ENCODE data around the gene PDGFA. TPM values are rescaled to one million over a fixed set of nuclear protein-coding genes. Genes with fewer than 3 reads are reported as not detected.

The PDGFA gene
- total and polyA plus RNA-seq, 5 experiments from 2014 or later: 0.21 to 0.30 TPM; not detected in 3

GRCh38 chr7:501526-501925 is 18.1 kb downstream of the PDGFA start:
- H3K27ac Mint-ChIP-seq: peak overlapping the region in 1 of 10 donors; percentile 59
- H3K4me1 Mint-ChIP-seq: peaks cover 5 to 12% (median 10%) of the 10 kb centered on the region in 4 donors
- H3K27me3 Mint-ChIP-seq: no peaks in the 10 kb centered on the region
- no peaks in the 10 kb centered on the region for H3K9me3 Mint-ChIP-seq
- H3K4me3 Mint-ChIP-seq: no peak overlapping the region
- POLR2A ChIA-PET: no interaction called here
- ATAC-seq (no peak), DNase-seq (no peak)
- H3K36me3 Mint-ChIP-seq: no peaks in the 10 kb centered on the region

DNA sequence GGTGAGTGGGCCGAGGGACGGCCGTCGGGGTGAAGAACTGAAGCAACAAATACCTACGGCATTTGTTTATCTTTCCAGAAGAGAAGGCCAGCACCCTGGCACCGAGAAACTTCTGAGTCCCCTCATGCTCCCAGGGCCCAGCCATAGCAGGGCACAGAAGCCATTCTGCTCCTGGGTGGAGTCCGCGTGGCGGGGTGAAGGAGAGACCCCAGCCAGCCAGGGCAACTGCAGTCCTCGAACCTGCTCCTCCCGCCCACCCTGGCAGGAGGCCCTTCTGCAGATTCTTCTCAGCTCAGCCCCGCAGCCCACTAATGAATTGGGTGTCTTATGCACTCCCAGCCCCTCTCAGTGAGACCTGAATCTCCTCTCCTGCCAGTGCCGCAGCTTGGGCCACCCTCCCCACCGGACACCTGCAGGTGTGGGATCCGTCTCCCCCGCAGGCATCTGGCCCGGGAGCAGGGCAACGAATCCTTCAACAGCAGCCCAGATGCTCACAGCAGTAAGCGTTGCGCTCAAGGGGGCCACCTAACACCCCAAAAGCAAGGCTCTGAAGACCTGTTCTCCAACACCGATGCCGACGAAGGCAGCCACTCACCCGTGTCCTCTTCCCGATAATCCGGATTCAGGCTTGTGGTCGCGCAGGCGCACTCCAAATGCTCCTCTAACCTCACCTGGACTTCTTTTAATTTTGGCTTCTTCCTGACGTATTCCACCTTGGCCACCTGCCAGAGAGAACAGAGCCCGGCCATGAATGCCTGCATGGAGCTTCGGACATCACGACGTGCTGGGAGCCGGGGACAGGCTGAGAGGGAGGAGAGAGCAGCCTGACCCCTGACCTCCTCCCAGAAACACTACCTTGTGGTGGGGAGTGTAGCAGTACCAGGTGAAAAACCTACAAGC is 18.9 kb downstream of the PDGFA start:
- H3K27ac Mint-ChIP-seq: peak overlapping the region in 1 of 10 donors; percentile 20
- H3K4me3 Mint-ChIP-seq: no peak overlapping the region
- peaks cover 5 to 12% (median 10%) of the 10 kb centered on the region in 4 donors for H3K4me1 Mint-ChIP-seq
- no peaks in the 10 kb centered on the region for H3K36me3 Mint-ChIP-seq
- ATAC-seq (no peak), DNase-seq (no peak)
- POLR2A ChIA-PET: no interaction called here
- no peaks in the 10 kb centered on the region for H3K27me3 Mint-ChIP-seq
- H3K9me3 Mint-ChIP-seq: no peaks in the 10 kb centered on the region

DNA sequence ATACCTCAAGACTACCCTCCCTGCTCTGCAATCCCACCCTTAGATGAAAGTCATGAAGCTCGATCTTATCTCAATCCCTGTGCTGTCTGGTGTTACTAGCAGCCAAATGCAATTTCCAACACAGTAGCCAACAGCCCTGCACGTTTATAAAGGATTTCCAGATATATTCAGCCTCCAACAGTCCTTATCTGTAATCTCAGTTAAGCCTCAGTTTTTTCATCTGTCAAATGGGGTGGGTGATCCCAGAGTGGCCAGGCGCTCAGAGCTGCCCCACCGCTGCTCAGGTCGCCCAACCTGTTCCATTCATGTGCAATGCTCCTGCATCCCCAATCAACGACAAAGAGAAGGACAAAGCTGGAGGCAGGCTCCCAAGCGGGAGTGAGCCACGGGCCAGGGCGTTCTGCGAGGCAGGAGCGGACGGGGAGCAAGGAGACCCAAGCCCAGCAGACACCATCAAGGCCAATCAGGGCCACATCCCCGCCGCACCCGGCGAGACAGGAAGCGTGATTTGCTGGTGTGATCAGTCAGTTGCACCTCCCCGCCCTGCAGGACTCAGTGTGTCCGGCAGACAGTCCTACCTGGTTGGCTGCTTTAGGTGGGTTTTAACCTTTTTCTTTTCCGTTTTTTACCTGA is 19.7 kb downstream of the PDGFA start:
- H3K27me3 Mint-ChIP-seq: no peaks in the 10 kb centered on the region
- H3K9me3 Mint-ChIP-seq: no peaks in the 10 kb centered on the region
- POLR2A ChIA-PET: no interaction called here

GRCh38 chr7:498678-499641 is 20.7 kb downstream of the PDGFA start:
- Mint-ChIP-seq H3K27me3 (no peaks in the 10 kb centered on the region), H3K36me3 (no peaks in the 10 kb centered on the region), H3K4me3 (peak overlapping the region in 2 of 10 donors; percentile 40 to 60), H3K9me3 (no peaks in the 10 kb centered on the region), H3K27ac (peak overlapping the region in 2 of 10 donors; percentile 35 to 70), H3K4me1 (peaks cover 5 to 12% (median 10%) of the 10 kb centered on the region in 4 donors)
- DNase-seq: no peak
- POLR2A ChIA-PET: no interaction called here
- no peak for ATAC-seq

More for the DNA sequence above, 19.7 kb downstream of the PDGFA start:
- no peak for ATAC-seq
- H3K4me1 Mint-ChIP-seq: peaks cover 5 to 12% (median 10%) of the 10 kb centered on the region in 4 donors
- peak overlapping the region in 1 of 10 donors; percentile 56 for H3K27ac Mint-ChIP-seq
- H3K4me3 Mint-ChIP-seq: no peak overlapping the region
- no peaks in the 10 kb centered on the region for H3K36me3 Mint-ChIP-seq
- no peak for DNase-seq

DNA sequence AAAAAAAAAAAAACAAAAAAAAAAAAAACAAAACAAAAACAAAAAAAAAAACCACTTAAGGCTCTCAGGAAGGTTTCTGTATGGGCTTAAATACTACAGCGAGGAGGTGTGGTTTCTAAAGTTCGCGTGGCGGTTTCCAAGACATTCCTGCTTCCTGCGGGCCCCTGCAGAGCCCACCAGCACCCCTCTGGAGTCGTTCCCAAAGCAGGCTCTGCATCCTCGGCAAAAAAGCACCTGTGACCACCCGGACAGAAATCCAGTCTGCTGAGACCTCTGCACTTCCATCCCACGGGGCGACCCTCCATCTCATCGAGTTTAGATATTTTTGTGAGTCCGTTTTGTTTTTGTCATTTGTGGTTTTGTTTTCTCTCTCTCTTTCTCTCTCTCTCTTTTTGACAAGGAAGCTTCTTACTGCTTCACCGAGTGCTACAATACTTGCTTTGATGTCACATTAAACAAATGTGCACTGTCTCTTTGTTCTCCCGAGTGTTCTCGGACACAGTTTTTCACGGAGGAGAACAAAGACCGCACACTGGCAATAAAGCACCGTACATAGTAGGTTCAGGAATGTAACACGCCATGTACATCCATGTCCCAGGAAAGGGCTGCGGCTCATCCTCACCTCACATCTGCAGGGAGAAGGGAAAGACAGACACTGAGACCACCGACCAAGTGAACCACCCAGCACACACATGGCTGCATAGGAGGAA is 21.5 kb downstream of the PDGFA start:
- no peak for DNase-seq
- Mint-ChIP-seq H3K27ac (peak overlapping the region in 5 of 10 donors; percentile 35 to 79 (median 65)), H3K4me3 (peak overlapping the region in 7 of 10 donors; percentile 23 to 61 (median 55)), H3K27me3 (no peaks in the 10 kb centered on the region), H3K9me3 (no peaks in the 10 kb centered on the region), H3K36me3 (no peaks in the 10 kb centered on the region), H3K4me1 (peaks cover 5 to 12% (median 10%) of the 10 kb centered on the region in 4 donors)
- POLR2A ChIA-PET: no interaction called here
- no peak for ATAC-seq

GRCh38 chr7:497346-497745 is 22.3 kb downstream of the PDGFA start:
- Mint-ChIP-seq H3K4me3 (no peak overlapping the region), H3K27me3 (no peaks in the 10 kb centered on the region), H3K9me3 (no peaks in the 10 kb centered on the region), H3K4me1 (peaks cover 5 to 12% (median 10%) of the 10 kb centered on the region in 4 donors), H3K27ac (peak overlapping the region in 1 of 10 donors; percentile 79), H3K36me3 (no peaks in the 10 kb centered on the region)
- POLR2A ChIA-PET: no interaction called here
- no peak for DNase-seq
- ATAC-seq: no peak

DNA sequence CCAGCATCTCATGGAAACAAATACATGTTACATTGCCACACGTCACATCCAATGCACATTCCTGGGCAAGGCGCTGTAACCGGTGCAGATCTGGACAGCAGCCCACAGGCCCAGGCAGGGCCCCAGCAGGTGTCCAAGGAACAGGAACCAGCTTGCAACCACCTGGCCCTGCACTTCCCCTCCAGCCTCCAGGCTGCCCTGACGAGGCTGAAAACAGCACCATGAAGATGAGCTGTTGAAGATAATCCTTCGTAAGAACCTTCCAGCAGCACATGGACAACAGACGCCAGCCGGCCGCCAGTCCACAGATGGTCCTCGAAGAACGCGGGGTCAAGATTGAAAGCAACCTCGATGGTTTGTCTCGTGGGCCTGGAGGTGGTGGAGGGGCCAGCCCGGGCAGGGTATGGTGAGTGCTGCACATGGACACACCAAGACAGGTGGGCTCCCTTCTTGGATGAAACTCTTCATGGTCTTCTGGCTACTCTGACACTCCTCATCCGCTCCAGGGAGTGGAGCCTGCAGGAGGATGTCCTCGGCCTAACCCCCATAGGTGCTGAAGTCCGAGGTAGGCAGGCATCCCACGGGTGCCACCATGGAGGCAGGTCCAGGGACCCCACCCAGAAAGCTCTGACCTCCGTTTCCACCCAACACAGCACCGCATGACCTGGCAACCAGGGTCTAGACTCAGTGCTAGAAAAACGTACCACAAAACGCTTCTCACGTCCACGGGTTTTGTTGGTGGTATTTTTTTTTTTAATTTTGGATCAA is 22.9 kb downstream of the PDGFA start:
- ATAC-seq (no peak), DNase-seq (no peak)
- H3K4me1 Mint-ChIP-seq: peaks cover 5 to 12% (median 10%) of the 10 kb centered on the region in 4 donors
- no peaks in the 10 kb centered on the region for H3K9me3 Mint-ChIP-seq
- H3K27ac Mint-ChIP-seq: peak overlapping the region in 1 of 10 donors; percentile 89
- H3K36me3 Mint-ChIP-seq: no peaks in the 10 kb centered on the region
- no peak overlapping the region for H3K4me3 Mint-ChIP-seq
- no peaks in the 10 kb centered on the region for H3K27me3 Mint-ChIP-seq
- POLR2A ChIA-PET: no interaction called here

DNA sequence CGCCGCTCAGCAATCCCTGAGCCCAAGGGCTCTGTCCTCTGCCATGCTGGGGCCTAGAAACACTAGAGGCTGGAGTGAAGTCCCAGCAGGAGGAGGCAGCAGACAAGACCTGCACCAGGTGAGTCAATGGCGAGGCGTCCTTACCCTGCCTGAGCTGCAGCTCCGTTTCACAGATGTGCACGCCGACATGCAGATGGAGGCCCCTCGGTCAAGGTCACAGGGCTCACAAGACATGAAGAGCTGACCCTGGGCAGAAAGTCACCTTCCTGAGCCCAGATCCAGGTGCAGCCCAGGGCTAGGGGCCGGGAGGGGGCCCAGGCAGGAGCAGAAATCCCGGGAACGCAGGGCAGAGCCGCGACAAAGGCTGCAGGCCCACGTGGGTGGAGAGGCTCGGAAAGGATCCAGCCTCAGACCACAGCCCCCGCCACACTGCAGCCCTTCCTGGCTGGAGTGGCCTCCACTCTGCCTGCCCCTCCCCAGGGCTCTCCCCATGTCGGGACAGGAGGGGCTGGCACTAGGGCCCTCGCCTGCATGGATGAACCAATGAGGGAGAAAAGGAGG is 23.8 kb downstream of the PDGFA start:
- no peaks in the 10 kb centered on the region for H3K9me3 Mint-ChIP-seq
- no peak overlapping the region for H3K27ac Mint-ChIP-seq
- DNase-seq (no peak), ATAC-seq (no peak)
- POLR2A ChIA-PET: no interaction called here
- no peak overlapping the region for H3K4me3 Mint-ChIP-seq
- no peaks in the 10 kb centered on the region for H3K27me3 Mint-ChIP-seq
- H3K36me3 Mint-ChIP-seq: no peaks in the 10 kb centered on the region
- H3K4me1 Mint-ChIP-seq: peaks cover 5 to 12% (median 9%) of the 10 kb centered on the region in 4 donors

DNA sequence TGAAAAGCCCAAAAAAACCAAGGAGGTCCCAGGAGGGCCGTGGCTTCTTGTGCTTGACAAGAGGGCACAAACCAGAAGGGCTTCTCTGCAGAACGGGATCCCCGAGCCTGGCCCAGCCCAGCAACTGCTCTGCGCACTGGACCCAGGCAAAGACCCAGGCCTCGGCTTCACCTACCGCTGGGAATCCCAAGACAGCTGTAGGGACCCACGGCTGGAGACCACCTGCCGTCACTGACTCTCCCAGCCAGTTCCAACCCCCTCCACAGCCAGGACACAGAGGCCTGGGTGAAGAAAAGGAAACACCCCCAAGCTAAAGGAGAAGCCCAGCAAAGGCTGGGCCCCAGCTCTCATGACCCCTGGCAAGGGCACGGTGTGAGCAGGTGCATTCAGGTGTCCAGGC is 24.3 kb downstream of the PDGFA start:
- no peak for ATAC-seq
- Mint-ChIP-seq H3K27ac (no peak overlapping the region), H3K36me3 (no peaks in the 10 kb centered on the region), H3K9me3 (no peaks in the 10 kb centered on the region), H3K27me3 (no peaks in the 10 kb centered on the region), H3K4me3 (no peak overlapping the region), H3K4me1 (peaks cover 5 to 12% (median 9%) of the 10 kb centered on the region in 4 donors)
- POLR2A ChIA-PET: interaction anchor here (0.9 kb wide), 1 partner anchor 123 kb away, joined by 3 read pairs; no protein-coding TSS in a partner anchor
- DNase-seq: no peak

DNA sequence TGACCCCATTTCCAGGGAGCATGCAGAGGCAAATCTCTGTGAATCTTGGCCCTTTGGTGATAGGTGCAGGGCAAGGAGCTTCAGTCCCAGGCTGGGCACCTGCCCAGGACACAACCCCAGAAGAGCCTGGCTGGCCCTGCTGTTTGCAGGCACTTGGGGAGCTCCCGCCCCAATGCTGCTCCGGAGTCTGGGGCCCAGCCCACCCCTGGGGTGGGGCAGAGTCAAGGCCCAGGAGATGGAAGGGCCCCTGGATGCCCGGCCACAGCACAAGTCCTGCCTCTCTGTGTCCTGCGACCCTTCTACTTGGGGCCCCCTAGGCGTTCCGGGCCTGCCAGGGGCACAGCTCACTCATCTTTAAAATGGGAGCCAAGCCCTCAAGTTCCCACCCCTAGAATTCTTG is 24.7 kb downstream of the PDGFA start:
- no peak for DNase-seq
- H3K4me1 Mint-ChIP-seq: peaks cover 5 to 12% (median 9%) of the 10 kb centered on the region in 4 donors
- no peak overlapping the region for H3K4me3 Mint-ChIP-seq
- no peaks in the 10 kb centered on the region for H3K27me3 Mint-ChIP-seq
- no peak overlapping the region for H3K27ac Mint-ChIP-seq
- POLR2A ChIA-PET: interaction anchor here (0.9 kb wide), 1 partner anchor 123 kb away, joined by 3 read pairs; no protein-coding TSS in a partner anchor
- no peaks in the 10 kb centered on the region for H3K9me3 Mint-ChIP-seq
- no peak for ATAC-seq
- H3K36me3 Mint-ChIP-seq: no peaks in the 10 kb centered on the region

- H3K36me3 Mint-ChIP-seq: no peaks in the 10 kb centered on the region
- H3K27me3 Mint-ChIP-seq: no peaks in the 10 kb centered on the region
- no peak overlapping the region for H3K4me3 Mint-ChIP-seq
- H3K9me3 Mint-ChIP-seq: no peaks in the 10 kb centered on the region
- no peak for ATAC-seq
- POLR2A ChIA-PET: no interaction called here
- peaks cover 5 to 12% (median 9%) of the 10 kb centered on the region in 4 donors for H3K4me1 Mint-ChIP-seq
- DNase-seq: no peak
- no peak overlapping the region for H3K27ac Mint-ChIP-seq
Observed at GRCh38 chr7:494259-494687, 25.4 kb downstream of the PDGFA start.

All from naive thymus-derived CD8-positive, alpha-beta T cell (primary cell).